Measurements from ENCODE around the gene RASGRP4. TPM values are rescaled to one million over a fixed set of nuclear protein-coding genes. Genes with fewer than 3 reads are reported as not detected.

The RASGRP4 gene
- total RNA-seq, 1 experiment from 2014 or later: not detected

DNA sequence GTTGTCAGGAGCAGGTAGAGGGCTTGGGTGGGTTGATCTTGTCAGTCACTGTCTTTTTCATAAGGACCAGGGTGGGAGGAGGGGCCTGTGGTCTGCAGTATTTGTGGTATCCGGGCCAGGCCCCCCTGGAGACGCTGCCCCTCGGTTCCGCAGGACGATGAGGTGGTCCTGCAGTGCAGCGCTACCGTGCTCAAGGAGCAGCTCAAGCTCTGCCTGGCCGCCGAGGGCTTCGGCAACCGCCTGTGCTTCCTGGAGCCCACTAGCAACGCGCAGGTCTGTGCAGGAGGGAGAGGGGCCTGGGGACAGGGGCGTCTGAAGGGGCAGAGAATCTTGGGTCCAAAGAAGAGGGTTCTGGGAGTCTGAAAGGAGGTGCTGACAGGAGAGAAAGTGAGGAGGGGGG, 14.6 kb upstream of the RASGRP4 start:
- intact Hi-C loops (cut with micrococcal nuclease; ENCODE audit: unreplicated experiment): no loop called here

DNA sequence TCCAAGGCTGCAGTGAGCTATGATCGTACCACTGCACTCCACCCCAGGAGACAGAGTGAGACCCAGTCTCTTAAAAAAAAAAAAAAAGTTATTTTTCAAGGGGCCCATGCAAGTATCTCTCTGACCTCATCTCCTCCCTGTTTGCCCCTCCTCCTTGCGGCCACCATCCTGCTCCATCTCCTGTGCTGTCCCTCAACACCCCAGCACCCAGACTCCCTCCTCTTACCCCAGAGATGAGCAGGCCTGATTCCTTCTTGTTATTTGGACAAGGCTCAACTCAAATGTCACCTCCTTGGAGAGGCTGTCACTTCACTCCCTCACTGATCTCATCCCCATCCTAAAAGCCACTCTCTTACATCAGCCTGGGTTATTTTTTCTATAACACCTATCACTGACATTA, 11.9 kb upstream of the RASGRP4 start:
- peaks cover 6% of the 10 kb centered on the region for H3K27me3 Mint-ChIP-seq (ENCODE audit: insufficient read depth, unreplicated experiment)
- POLR2A ChIA-PET: no interaction called here

More for the DNA sequence above, 14.6 kb upstream of the RASGRP4 start:
- ChIA-PET POLR2A (no interaction called here), CTCF (interaction anchor here (0.6 kb wide), 1 partner anchor 534 kb away, joined by 3 read pairs; the partner anchor contains the start of gene SIPA1L3)
- Histone ChIP-seq H3K4me3 (ENCODE audit: low read depth, low read length) (no peak overlapping the region), H3K27me3 (replicated peaks; ENCODE audit: control insufficient read depth, insufficient read depth, low read length) (no peaks in the 10 kb centered on the region), H3K4me1 (no peaks in the 10 kb centered on the region), H3K9me3 (no peaks in the 10 kb centered on the region), H3K36me3 (ENCODE audit: control insufficient read depth, insufficient read depth, low read length) (no peaks in the 10 kb centered on the region)
- H3K36me3 Mint-ChIP-seq (ENCODE audit: insufficient read depth, unreplicated experiment): no peaks in the 10 kb centered on the region
- H3K9me3 Mint-ChIP-seq (ENCODE audit: unreplicated experiment): no peaks in the 10 kb centered on the region
- TF ChIP-seq, protein P1, sequence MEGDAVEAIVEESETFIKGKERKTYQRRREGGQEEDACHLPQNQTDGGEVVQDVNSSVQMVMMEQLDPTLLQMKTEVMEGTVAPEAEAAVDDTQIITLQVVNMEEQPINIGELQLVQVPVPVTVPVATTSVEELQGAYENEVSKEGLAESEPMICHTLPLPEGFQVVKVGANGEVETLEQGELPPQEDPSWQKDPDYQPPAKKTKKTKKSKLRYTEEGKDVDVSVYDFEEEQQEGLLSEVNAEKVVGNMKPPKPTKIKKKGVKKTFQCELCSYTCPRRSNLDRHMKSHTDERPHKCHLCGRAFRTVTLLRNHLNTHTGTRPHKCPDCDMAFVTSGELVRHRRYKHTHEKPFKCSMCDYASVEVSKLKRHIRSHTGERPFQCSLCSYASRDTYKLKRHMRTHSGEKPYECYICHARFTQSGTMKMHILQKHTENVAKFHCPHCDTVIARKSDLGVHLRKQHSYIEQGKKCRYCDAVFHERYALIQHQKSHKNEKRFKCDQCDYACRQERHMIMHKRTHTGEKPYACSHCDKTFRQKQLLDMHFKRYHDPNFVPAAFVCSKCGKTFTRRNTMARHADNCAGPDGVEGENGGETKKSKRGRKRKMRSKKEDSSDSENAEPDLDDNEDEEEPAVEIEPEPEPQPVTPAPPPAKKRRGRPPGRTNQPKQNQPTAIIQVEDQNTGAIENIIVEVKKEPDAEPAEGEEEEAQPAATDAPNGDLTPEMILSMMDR (IDR thresholded peaks at IDR 0.05; ENCODE audit: insufficient read depth in 1 of 2, low read depth in 1 of 2, low read length in 1 of 2, severe bottlenecking in 1 of 2, unreplicated experiment in 1 of 2): no peak
- H3K27me3 Mint-ChIP-seq (ENCODE audit: insufficient read depth, unreplicated experiment): peaks cover 15% of the 10 kb centered on the region
- no TSS peak for BruUV-seq (replicated peaks)
- H3K4me1 Mint-ChIP-seq (ENCODE audit: low read depth, unreplicated experiment): no peaks in the 10 kb centered on the region
- DNase-seq: no peak
- H3K4me3 Mint-ChIP-seq (ENCODE audit: unreplicated experiment): no peak overlapping the region
- H3K27ac Mint-ChIP-seq (ENCODE audit: unreplicated experiment): no peak overlapping the region

DNA sequence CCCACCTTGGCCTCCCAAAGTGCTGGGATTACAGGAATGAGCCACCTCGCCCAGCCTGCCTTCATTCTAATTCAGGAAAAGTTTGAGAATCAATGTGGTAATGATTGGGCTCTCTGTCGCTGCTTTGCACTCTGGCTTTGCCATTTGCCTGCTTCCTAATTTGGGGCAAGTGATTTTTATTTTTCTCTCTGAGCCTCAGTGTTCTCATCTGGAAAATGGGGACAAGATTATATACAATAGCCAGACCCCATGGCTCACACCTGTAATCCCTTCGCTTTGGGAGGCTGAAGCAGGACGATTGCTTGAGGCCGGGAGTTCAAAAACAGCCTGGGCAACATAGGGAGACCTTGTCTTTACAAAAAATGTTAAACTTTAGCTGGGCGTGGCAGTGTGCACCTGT, 11.3 kb upstream of the RASGRP4 start:
- peaks cover 6% of the 10 kb centered on the region for H3K27me3 Mint-ChIP-seq (ENCODE audit: insufficient read depth, unreplicated experiment)
- no peaks in the 10 kb centered on the region for H3K9me3 Mint-ChIP-seq (ENCODE audit: unreplicated experiment)
- no peaks in the 10 kb centered on the region for H3K36me3 ChIP-seq (ENCODE audit: control insufficient read depth, insufficient read depth, low read length)
- BruUV-seq (replicated peaks): no TSS peak
- H3K4me1 Mint-ChIP-seq (ENCODE audit: low read depth, unreplicated experiment): peaks cover 7% of the 10 kb centered on the region
- H3K9me3 ChIP-seq: no peaks in the 10 kb centered on the region
- no peak overlapping the region for H3K4me3 ChIP-seq (ENCODE audit: low read depth, low read length)
- H3K4me3 Mint-ChIP-seq (ENCODE audit: unreplicated experiment): no peak overlapping the region
- ChIA-PET CTCF (interaction anchor here (0.8 kb wide), 1 partner anchor 202 kb away, joined by 6 read pairs; no protein-coding TSS in a partner anchor), POLR2A (no interaction called here)
- DNase-seq: no peak
- no peaks in the 10 kb centered on the region for H3K4me1 ChIP-seq
- no peaks in the 10 kb centered on the region for H3K27me3 ChIP-seq (replicated peaks; ENCODE audit: control insufficient read depth, insufficient read depth, low read length)
- H3K36me3 Mint-ChIP-seq (ENCODE audit: insufficient read depth, unreplicated experiment): no peaks in the 10 kb centered on the region
- TF ChIP-seq, protein P1 (IDR thresholded peaks at IDR 0.05; ENCODE audit: insufficient read depth in 1 of 2, low read depth in 1 of 2, low read length in 1 of 2, severe bottlenecking in 1 of 2, unreplicated experiment in 1 of 2): no peak
- H3K27ac Mint-ChIP-seq (ENCODE audit: unreplicated experiment): no peak overlapping the region
- intact Hi-C loops (cut with micrococcal nuclease; ENCODE audit: unreplicated experiment): no loop called here

More for the DNA sequence above, 11.9 kb upstream of the RASGRP4 start:
- CTCF ChIA-PET: interaction anchor here (0.6 to 0.8 kb wide), 2 partner anchors 201 to 203 kb away, joined by 6 read pairs; no protein-coding TSS in a partner anchor
- Mint-ChIP-seq H3K4me1 (ENCODE audit: low read depth, unreplicated experiment) (peaks cover 7% of the 10 kb centered on the region), H3K36me3 (ENCODE audit: insufficient read depth, unreplicated experiment) (no peaks in the 10 kb centered on the region), H3K9me3 (ENCODE audit: unreplicated experiment) (no peaks in the 10 kb centered on the region), H3K4me3 (ENCODE audit: unreplicated experiment) (no peak overlapping the region), H3K27ac (ENCODE audit: unreplicated experiment) (no peak overlapping the region)
- BruUV-seq (replicated peaks): no TSS peak
- Histone ChIP-seq H3K4me3 (ENCODE audit: low read depth, low read length) (no peak overlapping the region), H3K27me3 (replicated peaks; ENCODE audit: control insufficient read depth, insufficient read depth, low read length) (no peaks in the 10 kb centered on the region), H3K36me3 (ENCODE audit: control insufficient read depth, insufficient read depth, low read length) (no peaks in the 10 kb centered on the region), H3K4me1 (no peaks in the 10 kb centered on the region), H3K9me3 (no peaks in the 10 kb centered on the region)
- TF ChIP-seq, protein P1 (IDR thresholded peaks at IDR 0.05; ENCODE audit: insufficient read depth in 1 of 2, low read depth in 1 of 2, low read length in 1 of 2, severe bottlenecking in 1 of 2, unreplicated experiment in 1 of 2): no peak
- no peak for DNase-seq
- intact Hi-C loops (cut with micrococcal nuclease; ENCODE audit: unreplicated experiment): no loop called here
